ENCODE measurements around the gene TDRD15. TPM values are rescaled to one million over a fixed set of nuclear protein-coding genes. Genes with fewer than 3 reads are reported as not detected.
A peak's percentile ranks its signal among the peaks of the same experiment; 100 is the strongest.

Gene TDRD15
- total RNA-seq, 2 donors from 2014 or later = not detected

DNA sequence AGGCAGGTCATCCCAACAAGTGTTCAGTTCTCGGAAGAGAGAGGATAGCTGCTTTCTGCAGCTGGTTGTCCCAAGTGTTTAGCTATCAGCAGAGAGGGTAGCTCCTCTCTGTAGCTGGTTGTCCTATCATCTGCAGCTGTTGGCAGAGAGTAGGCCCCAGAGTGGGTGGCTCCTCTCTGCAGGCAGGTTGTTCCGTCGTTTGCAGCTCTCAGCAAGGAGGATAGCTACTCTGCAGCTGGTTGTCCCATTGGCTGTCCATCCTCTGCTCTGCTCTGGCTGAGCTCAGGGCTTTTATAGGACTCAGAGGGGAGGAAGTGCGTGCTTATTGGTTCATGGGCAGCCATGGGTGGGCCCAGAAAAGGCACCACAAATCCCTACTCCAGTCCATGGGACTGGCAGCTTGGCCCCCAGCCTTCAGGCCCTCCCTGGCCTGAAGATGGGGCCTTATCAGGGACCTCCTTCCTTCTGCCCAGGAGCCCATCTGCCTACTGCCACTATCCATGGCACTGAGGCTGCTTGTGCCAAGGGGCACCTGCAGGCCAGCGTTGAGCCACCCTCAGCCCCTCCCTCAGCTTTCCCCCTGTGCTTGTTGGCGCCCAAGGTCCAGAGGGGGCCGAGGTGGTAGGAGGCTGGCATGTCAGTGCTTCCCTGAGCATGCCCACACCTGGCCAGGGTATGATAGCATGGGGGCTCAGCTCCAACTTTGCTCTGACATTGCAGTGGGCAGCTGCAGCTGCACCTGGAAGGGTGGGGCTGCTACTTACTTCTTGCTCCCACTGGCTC lies 38.3 kb downstream of the TDRD15 start:
- Histone ChIP-seq H3K27me3 (no peaks in the 10 kb centered on the region), H3K4me1 (no peaks in the 10 kb centered on the region), H3K36me3 (no peaks in the 10 kb centered on the region), H3K9ac (ENCODE audit: low read depth in 2 of 2, low read length in 2 of 2) (no peak overlapping the region), H3K9me3 (no peaks in the 10 kb centered on the region), H3K4me3 (no peak overlapping the region), H3K27ac (no peak overlapping the region)
- DNase-seq = no peak
- intact Hi-C loops (cut with DNase I) = no loop called here
- TF ChIP-seq, protein P1, sequence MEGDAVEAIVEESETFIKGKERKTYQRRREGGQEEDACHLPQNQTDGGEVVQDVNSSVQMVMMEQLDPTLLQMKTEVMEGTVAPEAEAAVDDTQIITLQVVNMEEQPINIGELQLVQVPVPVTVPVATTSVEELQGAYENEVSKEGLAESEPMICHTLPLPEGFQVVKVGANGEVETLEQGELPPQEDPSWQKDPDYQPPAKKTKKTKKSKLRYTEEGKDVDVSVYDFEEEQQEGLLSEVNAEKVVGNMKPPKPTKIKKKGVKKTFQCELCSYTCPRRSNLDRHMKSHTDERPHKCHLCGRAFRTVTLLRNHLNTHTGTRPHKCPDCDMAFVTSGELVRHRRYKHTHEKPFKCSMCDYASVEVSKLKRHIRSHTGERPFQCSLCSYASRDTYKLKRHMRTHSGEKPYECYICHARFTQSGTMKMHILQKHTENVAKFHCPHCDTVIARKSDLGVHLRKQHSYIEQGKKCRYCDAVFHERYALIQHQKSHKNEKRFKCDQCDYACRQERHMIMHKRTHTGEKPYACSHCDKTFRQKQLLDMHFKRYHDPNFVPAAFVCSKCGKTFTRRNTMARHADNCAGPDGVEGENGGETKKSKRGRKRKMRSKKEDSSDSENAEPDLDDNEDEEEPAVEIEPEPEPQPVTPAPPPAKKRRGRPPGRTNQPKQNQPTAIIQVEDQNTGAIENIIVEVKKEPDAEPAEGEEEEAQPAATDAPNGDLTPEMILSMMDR (IDR thresholded peaks at IDR 0.05) = no peak

DNA sequence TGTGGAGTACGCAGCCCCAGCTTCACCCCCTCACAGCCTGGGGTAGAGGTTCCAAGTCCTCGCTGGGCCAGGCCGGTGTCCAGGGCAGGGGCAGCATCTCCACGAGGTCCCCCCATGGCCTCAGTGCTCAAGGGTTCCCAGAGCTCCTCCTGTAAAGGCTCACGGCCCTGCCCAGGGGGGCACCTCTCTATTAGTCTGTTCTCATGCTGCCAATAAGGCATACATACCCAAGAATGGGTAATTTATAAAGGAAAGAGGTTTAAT lies 38.8 kb downstream of the TDRD15 start:
- Histone ChIP-seq H3K27ac (no peak overlapping the region), H3K9ac (ENCODE audit: low read depth in 2 of 2, low read length in 2 of 2) (no peak overlapping the region), H3K36me3 (no peaks in the 10 kb centered on the region), H3K4me3 (no peak overlapping the region), H3K27me3 (no peaks in the 10 kb centered on the region), H3K9me3 (no peaks in the 10 kb centered on the region), H3K4me1 (no peaks in the 10 kb centered on the region)
- TF ChIP-seq, protein P1 (IDR thresholded peaks at IDR 0.05) = no peak
- intact Hi-C loops (cut with DNase I) = no loop called here
- no peak for DNase-seq

DNA sequence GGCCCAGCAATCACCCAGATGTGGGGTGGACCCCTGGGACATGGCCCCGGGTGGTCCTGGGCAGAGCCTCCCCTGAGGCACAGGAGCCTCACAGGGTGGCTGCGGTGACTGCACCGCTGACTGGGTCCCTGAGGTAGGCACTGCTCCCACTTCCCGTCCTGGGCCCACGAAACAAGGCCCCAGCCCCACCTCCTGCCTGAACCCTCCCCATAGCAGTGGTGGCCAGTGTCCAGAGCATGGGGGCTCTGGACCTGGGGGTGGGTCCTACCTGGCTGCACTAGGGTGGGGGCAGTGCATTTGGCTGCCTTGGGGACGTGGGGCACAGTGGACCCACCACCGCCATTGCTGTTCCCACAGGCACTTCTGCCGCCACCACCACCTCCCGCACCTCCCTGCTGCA lies 39.4 kb downstream of the TDRD15 start:
- Histone ChIP-seq H3K4me1 (no peaks in the 10 kb centered on the region), H3K4me3 (no peak overlapping the region), H3K27ac (no peak overlapping the region), H3K9me3 (no peaks in the 10 kb centered on the region), H3K27me3 (no peaks in the 10 kb centered on the region), H3K36me3 (no peaks in the 10 kb centered on the region), H3K9ac (ENCODE audit: low read depth in 2 of 2, low read length in 2 of 2) (no peak overlapping the region)
- TF ChIP-seq, protein P1 (IDR thresholded peaks at IDR 0.05) = no peak
- intact Hi-C loops (cut with DNase I) = no loop called here
- no peak for DNase-seq

DNA sequence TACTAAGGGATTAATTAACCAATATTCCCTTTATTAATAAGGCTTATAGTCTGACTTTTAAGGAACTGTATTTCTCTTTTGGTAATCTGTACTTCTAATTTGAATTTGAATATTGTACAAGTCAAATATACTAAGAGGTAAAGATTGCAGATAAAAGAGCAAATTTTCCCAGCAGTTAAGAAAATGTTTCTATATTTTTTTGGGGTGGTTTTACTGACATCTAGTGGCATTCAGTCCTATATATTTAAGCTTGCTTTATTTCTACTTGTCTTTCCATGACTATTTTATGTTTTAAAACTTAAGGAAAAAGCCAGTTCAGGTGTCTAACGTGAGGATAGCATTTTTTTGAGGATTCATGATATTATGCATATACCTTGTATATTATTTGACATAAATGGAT lies 41.6 kb downstream of the TDRD15 start:
- Histone ChIP-seq H3K36me3 (no peaks in the 10 kb centered on the region), H3K9ac (ENCODE audit: low read depth in 2 of 2, low read length in 2 of 2) (no peak overlapping the region), H3K4me1 (no peaks in the 10 kb centered on the region), H3K9me3 (no peaks in the 10 kb centered on the region), H3K27ac (no peak overlapping the region), H3K27me3 (no peaks in the 10 kb centered on the region), H3K4me3 (no peak overlapping the region)
- intact Hi-C loops (cut with DNase I) = no loop called here
- TF ChIP-seq, protein P1 (IDR thresholded peaks at IDR 0.05) = no peak
- DNase-seq = no peak

DNA sequence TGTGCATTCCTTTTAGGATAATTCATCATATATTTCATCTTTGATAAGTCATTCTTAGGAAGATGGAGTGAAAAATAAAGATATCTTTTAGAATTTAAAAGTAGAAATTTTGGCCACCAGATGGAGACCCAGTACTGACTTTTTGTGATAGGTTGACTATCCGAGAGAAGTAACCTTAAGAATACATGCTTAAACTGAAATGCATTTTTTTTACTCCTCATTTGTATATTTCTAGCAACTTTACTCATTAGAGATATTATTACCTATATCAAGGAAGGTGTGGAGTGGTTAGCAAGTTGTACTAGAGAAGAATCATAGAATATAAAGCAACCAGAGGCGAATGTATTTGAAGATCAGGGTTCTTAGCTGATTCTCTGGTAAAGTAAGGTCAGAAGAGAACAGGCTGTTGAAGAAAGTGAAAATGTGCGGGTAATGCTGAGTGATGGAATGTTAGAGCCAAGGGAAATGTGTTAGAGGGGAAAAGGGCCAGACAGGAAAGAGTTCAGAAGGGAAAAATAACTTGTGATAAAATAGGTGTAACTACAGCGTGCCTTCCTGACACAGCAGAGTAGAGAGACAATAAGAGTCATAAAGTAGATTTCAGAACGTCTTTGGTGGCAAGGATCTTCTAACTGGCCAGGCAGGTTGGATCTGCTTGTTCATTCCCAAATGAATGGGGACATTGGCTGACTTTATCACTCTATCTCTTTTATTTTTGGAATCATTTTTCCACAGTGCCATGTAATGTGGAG lies 52.3 kb downstream of the TDRD15 start:
- Histone ChIP-seq H3K27ac (no peak overlapping the region), H3K9me3 (no peaks in the 10 kb centered on the region), H3K27me3 (no peaks in the 10 kb centered on the region), H3K36me3 (no peaks in the 10 kb centered on the region), H3K4me1 (no peaks in the 10 kb centered on the region), H3K9ac (ENCODE audit: low read depth in 2 of 2, low read length in 2 of 2) (no peak overlapping the region), H3K4me3 (no peak overlapping the region)
- DNase-seq = no peak
- intact Hi-C loops (cut with DNase I) = loop anchor here (5.0 kb wide), 1 partner anchor 141 kb away; no protein-coding TSS in a partner anchor
- TF ChIP-seq, protein P1 (IDR thresholded peaks at IDR 0.05) = peak; percentile 38
